ENCODE data around the gene CFTR.

CFTR gene

DNA sequence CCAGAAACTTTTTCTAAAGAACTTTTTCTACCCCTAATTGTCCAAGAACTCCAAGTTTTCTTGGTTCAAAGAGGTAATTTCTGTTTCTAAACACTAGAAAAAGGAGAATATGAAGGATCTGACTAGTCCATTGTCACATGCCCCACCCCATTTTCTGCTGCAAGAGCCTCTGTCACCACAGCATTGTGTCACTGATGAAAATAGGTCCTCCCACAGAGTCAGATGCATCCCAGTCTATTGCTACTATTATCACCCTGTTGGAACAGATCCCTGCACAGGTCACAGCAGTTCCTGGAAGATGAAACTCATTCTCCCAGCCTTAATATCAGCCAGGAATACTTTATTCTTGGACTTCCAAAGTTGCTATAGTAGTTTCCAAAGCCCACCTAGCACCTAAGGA is 7.5 kb upstream of the CFTR start:
- TF ChIP-seq ZNF843 (tag by site-specific recombination; IDR thresholded peaks at IDR 0.05), result no peak
- no peak for TF ChIP-seq ZNF548 (tag by site-specific recombination; IDR thresholded peaks at IDR 0.05)
- no peak for TF ChIP-seq KLF9 (tag by site-specific recombination; IDR thresholded peaks at IDR 0.05; ENCODE audit: low read depth)
- Histone ChIP-seq H3K36me3 (ENCODE audit: control insufficient read depth in 2 of 2, insufficient read depth in 1 of 2, low read length in 2 of 2) (no peaks in the 10 kb centered on the region), H3K4me3 (ENCODE audit: low read depth, low read length) (no peak overlapping the region), H3K9me3 (ENCODE audit: control insufficient read depth, insufficient read depth, low read depth, low read length) (no peaks in the 10 kb centered on the region), H3K27ac (ENCODE audit: extremely low read depth, low read depth, low read length) (no peak overlapping the region), H3K4me1 (ENCODE audit: control insufficient read depth, insufficient read depth, low read length) (no peaks in the 10 kb centered on the region)
- POLR2A ChIA-PET, result no interaction called here
- CTCF ChIA-PET, result interaction anchor here (0.5 to 0.9 kb wide), 2 partner anchors 13 to 400 kb away, joined by 3 to 4 read pairs; no protein-coding TSS in a partner anchor

- POLR2A ChIA-PET, result no interaction called here
- H3K4me1 ChIP-seq (ENCODE audit: control insufficient read depth, insufficient read depth, low read length), result no peaks in the 10 kb centered on the region
- CTCF ChIA-PET, result no interaction called here
- no peaks in the 10 kb centered on the region for H3K9me3 ChIP-seq (ENCODE audit: control insufficient read depth, insufficient read depth, low read depth, low read length)
- no peaks in the 10 kb centered on the region for H3K36me3 ChIP-seq (ENCODE audit: control insufficient read depth in 2 of 2, insufficient read depth in 1 of 2, low read length in 2 of 2)
- no peak for TF ChIP-seq ZFP69B (tag by site-specific recombination; IDR thresholded peaks at IDR 0.05)
- TF ChIP-seq KLF1 (tag by site-specific recombination; IDR thresholded peaks at IDR 0.05), result no peak
- TF ChIP-seq ZNF341 (tag by site-specific recombination; IDR thresholded peaks at IDR 0.05; ENCODE audit: low read depth), result no peak
- no peak for TF ChIP-seq ZNF10 (tag by site-specific recombination; IDR thresholded peaks at IDR 0.05)
- TF ChIP-seq, protein P1, sequence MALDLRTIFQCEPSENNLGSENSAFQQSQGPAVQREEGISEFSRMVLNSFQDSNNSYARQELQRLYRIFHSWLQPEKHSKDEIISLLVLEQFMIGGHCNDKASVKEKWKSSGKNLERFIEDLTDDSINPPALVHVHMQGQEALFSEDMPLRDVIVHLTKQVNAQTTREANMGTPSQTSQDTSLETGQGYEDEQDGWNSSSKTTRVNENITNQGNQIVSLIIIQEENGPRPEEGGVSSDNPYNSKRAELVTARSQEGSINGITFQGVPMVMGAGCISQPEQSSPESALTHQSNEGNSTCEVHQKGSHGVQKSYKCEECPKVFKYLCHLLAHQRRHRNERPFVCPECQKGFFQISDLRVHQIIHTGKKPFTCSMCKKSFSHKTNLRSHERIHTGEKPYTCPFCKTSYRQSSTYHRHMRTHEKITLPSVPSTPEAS (tag by site-specific recombination; IDR thresholded peaks at IDR 0.05), result no peak
- no peak for TF ChIP-seq ZNF433 (tag by site-specific recombination; IDR thresholded peaks at IDR 0.05; ENCODE audit: low read depth)
- TF ChIP-seq ZNF776 (tag by site-specific recombination; IDR thresholded peaks at IDR 0.05; ENCODE audit: borderline replicate concordance), result no peak
- no peak for TF ChIP-seq ZNF654 (tag by site-specific recombination; IDR thresholded peaks at IDR 0.05; ENCODE audit: low read depth)
- TF ChIP-seq ZFP41 (tag by site-specific recombination; IDR thresholded peaks at IDR 0.05; ENCODE audit: borderline replicate concordance), result no peak
- no peak for TF ChIP-seq ZNF302 (tag by site-specific recombination; IDR thresholded peaks at IDR 0.05; ENCODE audit: low read depth)
- TF ChIP-seq, protein P2, sequence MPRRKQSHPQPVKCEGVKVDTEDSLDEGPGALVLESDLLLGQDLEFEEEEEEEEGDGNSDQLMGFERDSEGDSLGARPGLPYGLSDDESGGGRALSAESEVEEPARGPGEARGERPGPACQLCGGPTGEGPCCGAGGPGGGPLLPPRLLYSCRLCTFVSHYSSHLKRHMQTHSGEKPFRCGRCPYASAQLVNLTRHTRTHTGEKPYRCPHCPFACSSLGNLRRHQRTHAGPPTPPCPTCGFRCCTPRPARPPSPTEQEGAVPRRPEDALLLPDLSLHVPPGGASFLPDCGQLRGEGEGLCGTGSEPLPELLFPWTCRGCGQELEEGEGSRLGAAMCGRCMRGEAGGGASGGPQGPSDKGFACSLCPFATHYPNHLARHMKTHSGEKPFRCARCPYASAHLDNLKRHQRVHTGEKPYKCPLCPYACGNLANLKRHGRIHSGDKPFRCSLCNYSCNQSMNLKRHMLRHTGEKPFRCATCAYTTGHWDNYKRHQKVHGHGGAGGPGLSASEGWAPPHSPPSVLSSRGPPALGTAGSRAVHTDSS (tag by site-specific recombination; IDR thresholded peaks at IDR 0.05), result no peak
- TF ChIP-seq BCL11A (tag by site-specific recombination; IDR thresholded peaks at IDR 0.05; ENCODE audit: low read depth), result no peak
- TF ChIP-seq ZBTB17 (tag by site-specific recombination; IDR thresholded peaks at IDR 0.05), result no peak
- TF ChIP-seq ZNF133 (tag by site-specific recombination; IDR thresholded peaks at IDR 0.05), result no peak
- no peak for TF ChIP-seq INSM2 (tag by site-specific recombination; IDR thresholded peaks at IDR 0.05)
- TF ChIP-seq, protein P3, sequence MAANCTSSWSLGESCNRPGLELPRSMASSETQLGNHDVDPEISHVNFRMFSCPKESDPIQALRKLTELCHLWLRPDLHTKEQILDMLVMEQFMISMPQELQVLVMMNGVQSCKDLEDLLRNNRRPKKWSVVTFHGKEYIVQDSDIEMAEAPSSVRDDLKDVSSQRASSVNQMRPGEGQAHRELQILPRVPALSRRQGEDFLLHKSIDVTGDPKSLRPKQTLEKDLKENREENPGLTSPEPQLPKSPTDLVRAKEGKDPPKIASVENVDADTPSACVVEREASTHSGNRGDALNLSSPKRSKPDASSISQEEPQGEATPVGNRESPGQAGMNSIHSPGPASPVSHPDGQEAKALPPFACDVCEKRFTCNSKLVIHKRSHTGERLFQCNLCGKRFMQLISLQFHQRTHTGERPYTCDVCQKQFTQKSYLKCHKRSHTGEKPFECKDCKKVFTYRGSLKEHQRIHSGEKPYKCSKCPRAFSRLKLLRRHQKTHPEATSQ (tag by site-specific recombination; IDR thresholded peaks at IDR 0.05), result no peak
- TF ChIP-seq ZNF747 (tag by site-specific recombination; IDR thresholded peaks at IDR 0.05), result no peak
- no peak for TF ChIP-seq ZNF280C (tag by site-specific recombination; IDR thresholded peaks at IDR 0.05)
- H3K4me3 ChIP-seq (ENCODE audit: low read depth, low read length), result no peak overlapping the region
- no peak overlapping the region for H3K27ac ChIP-seq (ENCODE audit: extremely low read depth, low read depth, low read length)
Measured at GRCh38 chr7:117476557-117477215, 3.1 kb upstream of the CFTR start.
